ENCODE measurements around the gene IFFO2.

The IFFO2 gene

GRCh38 chr1:18908911-18909771 lies 47.3 kb downstream of the IFFO2 start:
- Histone ChIP-seq H3K27ac (peak overlapping the region in 10 of 11 experiments; percentile 62 to 92 (median 85); a peak in 19 of 22 replicates), H3K27me3 (no peaks in the 10 kb centered on the region), H3K4me3 (peak overlapping the region in 7 of 10 experiments; percentile 43 to 60 (median 51); a peak in 13 of 20 replicates), H3K9me3 (replicated peaks in 1 of 11) (peaks cover 9 to 18% (median 13%) of the 10 kb centered on the region in 11 experiments; a peak in 19 of 22 replicates), H3K4me2 (peak overlapping the region; percentile 88 to 95 (median 93)), H3K4me1 (peaks cover 49 to 89% (median 81%) of the 10 kb centered on the region in 10 experiments), H3K9ac (peak overlapping the region in 9 of 11 experiments; percentile 55 to 84 (median 73); a peak in 18 of 22 replicates), H3K36me3 (peaks cover 19 to 34% (median 30%) of the 10 kb centered on the region in 11 experiments), H4K20me1 (peaks cover 0 to 12% (median 0%) of the 10 kb centered on the region in 11 experiments; a peak in 2 of 22 replicates)
- no peak for TF ChIP-seq Cebpa-rat (IDR thresholded peaks at IDR 0.05)

- Histone ChIP-seq H3K9ac (peak overlapping the region; percentile 55 to 84 (median 73); a peak in 21 of 22 replicates), H3K9me3 (replicated peaks in 1 of 11) (peaks cover 9 to 18% (median 13%) of the 10 kb centered on the region in 11 experiments; a peak in 19 of 22 replicates), H3K36me3 (peaks cover 19 to 34% (median 30%) of the 10 kb centered on the region in 11 experiments), H3K4me1 (peaks cover 52 to 91% (median 85%) of the 10 kb centered on the region in 10 experiments), H3K27me3 (no peaks in the 10 kb centered on the region), H4K20me1 (peaks cover 0 to 12% (median 0%) of the 10 kb centered on the region in 11 experiments; a peak in 2 of 22 replicates), H3K27ac (peak overlapping the region; percentile 60 to 92 (median 82); a peak in 21 of 22 replicates), H3K4me3 (peak overlapping the region; percentile 9 to 60 (median 48); a peak in 18 of 20 replicates), H3K4me2 (peak overlapping the region; percentile 88 to 95 (median 93))
- no peak for TF ChIP-seq Cebpa-rat (IDR thresholded peaks at IDR 0.05)
Observed at GRCh38 chr1:18907917-18908845, 48.3 kb downstream of the IFFO2 start.

GRCh38 chr1:18907021-18907916 lies 49.2 kb downstream of the IFFO2 start:
- Histone ChIP-seq H3K27me3 (no peaks in the 10 kb centered on the region), H3K36me3 (peaks cover 19 to 32% (median 28%) of the 10 kb centered on the region in 11 experiments), H3K9ac (peak overlapping the region; percentile 55 to 84 (median 73); a peak in 21 of 22 replicates), H3K9me3 (replicated peaks in 1 of 11) (peaks cover 9 to 18% (median 13%) of the 10 kb centered on the region in 11 experiments; a peak in 19 of 22 replicates), H3K4me2 (peak overlapping the region; percentile 88 to 95 (median 93)), H3K4me3 (peak overlapping the region; percentile 9 to 60 (median 48); a peak in 19 of 20 replicates), H3K4me1 (peaks cover 52 to 86% (median 80%) of the 10 kb centered on the region in 10 experiments), H4K20me1 (0 out of 22 replicates have a peak, but pooled peaks cover 0 to 6% (median 0%) of the 10 kb centered on the region in 11 experiments), H3K27ac (peak overlapping the region; percentile 60 to 92 (median 82); a peak in 21 of 22 replicates)
- TF ChIP-seq Cebpa-rat (IDR thresholded peaks at IDR 0.05), result no peak

GRCh38 chr1:18903291-18903756 lies 53.2 kb downstream of the IFFO2 start:
- Histone ChIP-seq H3K4me3 (peak overlapping the region; percentile 75 to 95 (median 89)), H3K27ac (peak overlapping the region in 10 of 11 experiments; percentile 89 to 99 (median 94); a peak in 19 of 22 replicates), H3K4me2 (peak overlapping the region; percentile 84 to 98 (median 94)), H3K9ac (peak overlapping the region; percentile 84 to 97 (median 90)), H3K27me3 (no peaks in the 10 kb centered on the region), H3K4me1 (peaks cover 62 to 90% (median 88%) of the 10 kb centered on the region in 10 experiments), H4K20me1 (peaks cover 0 to 17% (median 7%) of the 10 kb centered on the region in 11 experiments; a peak in 6 of 22 replicates), H3K36me3 (peaks cover 0 to 6% (median 0%) of the 10 kb centered on the region in 11 experiments; a peak in 1 of 22 replicates), H3K9me3 (replicated peaks in 1 of 11) (no peaks in the 10 kb centered on the region)
- TF ChIP-seq Cebpa-rat (IDR thresholded peaks at IDR 0.05), result no peak

- no peaks in the 10 kb centered on the region for H3K27me3 ChIP-seq
- H3K27ac ChIP-seq, result peak within 1 kb of the TSS; percentile 89 to 99 (median 95)
- TF ChIP-seq Cebpa-rat (IDR thresholded peaks at IDR 0.05), result no peak
- H3K36me3 ChIP-seq, result peaks cover 0 to 9% (median 2%) of the 10 kb centered on the region in 11 experiments; a peak in 9 of 22 replicates
- H3K9ac ChIP-seq, result peak within 1 kb of the TSS; percentile 84 to 97 (median 90)
- H3K4me3 ChIP-seq, result peak within 1 kb of the TSS; percentile 75 to 95 (median 89)
- peaks cover 56 to 84% (median 81%) of the 10 kb centered on the region in 10 experiments for H3K4me1 ChIP-seq
- no peaks in the 10 kb centered on the region for H3K9me3 ChIP-seq (replicated peaks in 1 of 11)
- H3K4me2 ChIP-seq, result peak within 1 kb of the TSS; percentile 86 to 98 (median 94)
- peaks cover 0 to 17% (median 7%) of the 10 kb centered on the region in 11 experiments; a peak in 7 of 22 replicates for H4K20me1 ChIP-seq
Observed at GRCh38 chr1:18902523-18903290, 53.8 kb downstream of the IFFO2 start, which contains the start of gene ALDH4A1. Gene ALDH4A1 (minus strand): TSS chr1:18902555. CDS start chr1:18902523, 32 bp downstream.

- Histone ChIP-seq H3K4me1 (peaks cover 49 to 77% (median 75%) of the 10 kb centered on the region in 10 experiments), H3K4me2 (peak overlapping the region; percentile 86 to 98 (median 94)), H3K27ac (peak overlapping the region; percentile 89 to 99 (median 95)), H3K9me3 (replicated peaks in 1 of 11) (no peaks in the 10 kb centered on the region), H3K27me3 (no peaks in the 10 kb centered on the region), H3K4me3 (peak overlapping the region; percentile 75 to 95 (median 89)), H4K20me1 (peaks cover 0 to 17% (median 7%) of the 10 kb centered on the region in 11 experiments; a peak in 7 of 22 replicates), H3K9ac (peak overlapping the region; percentile 84 to 97 (median 90)), H3K36me3 (peaks cover 0 to 16% (median 7%) of the 10 kb centered on the region in 11 experiments; a peak in 9 of 22 replicates)
- no peak for TF ChIP-seq Cebpa-rat (IDR thresholded peaks at IDR 0.05)
Observed at GRCh38 chr1:18901952-18902522, 54.4 kb downstream of the IFFO2 start.
